HepG2 (cell line): ENCODE measurements around the gene SYNC. TPM values are rescaled to one million over a fixed set of nuclear protein-coding genes. Genes with fewer than 3 reads are reported as not detected.
A peak's percentile ranks its signal among the peaks of the same experiment; 100 is the strongest.

Experiments used
- ELF3 ChIP-seq: IDR thresholded peaks from 2 replicates; pipeline ENCODE4 v1.6.1; 2016; ENCODE audit warnings: missing genetic modification reagents, missing compliant biosample characterization
- FOXA1 ChIP-seq, 2 experiments: fragments of 450-650 bp in 1 of 2; sonication (generic) in 1 of 2; formaldehyde crosslinking in 1 of 2; IDR thresholded peaks; 2 replicates each; pipeline versions ENCODE4 v1.4.0 to v1.6.1; 2016 to 2020; ENCODE audit warnings: missing genetic modification reagents in 1 of 2
- MEIS1 ChIP-seq: sonication (generic); formaldehyde crosslinking; IDR thresholded peaks from 2 replicates; pipeline ENCODE4 v1.9.0; 2021; ENCODE audit warnings: mild to moderate bottlenecking, missing genetic modification reagents, moderate library complexity, borderline replicate concordance
- MYC ChIP-seq: sonication (generic); formaldehyde crosslinking; IDR thresholded peaks from 2 replicates; pipeline ENCODE4 v1.9.0; 2021; ENCODE audit warnings: missing genetic modification reagents, borderline replicate concordance
- POLR2G ChIP-seq: fragments of 200-400 bp; formaldehyde crosslinking; IDR thresholded peaks from 2 replicates; pipeline ENCODE4 v1.6.1; 2018; ENCODE audit warnings: mild to moderate bottlenecking, low read depth, low read length, moderate library complexity
- SETDB1 ChIP-seq: sonication (generic); formaldehyde crosslinking; IDR thresholded peaks from 2 replicates; pipeline ENCODE4 v1.5.1; 2020; ENCODE audit warnings: missing genetic modification reagents, mild to moderate bottlenecking, borderline replicate concordance
- TSC22D2 ChIP-seq: sonication (generic); formaldehyde crosslinking; IDR thresholded peaks from 2 replicates; pipeline ENCODE4 v1.5.1; 2020; ENCODE audit warnings: missing genetic modification reagents, mild to moderate bottlenecking, borderline replicate concordance
- ZBTB49 ChIP-seq: sonication (generic); formaldehyde crosslinking; IDR thresholded peaks from 2 replicates; pipeline ENCODE4 v1.4.0; 2020; ENCODE audit warnings: missing genetic modification reagents, borderline replicate concordance
- ZNF350 ChIP-seq: sonication (generic); formaldehyde crosslinking; IDR thresholded peaks from 2 replicates; pipeline ENCODE4 v1.4.0; 2020; ENCODE audit warnings: mild to moderate bottlenecking, low read depth, missing genetic modification reagents, borderline replicate concordance
- ZNF614 ChIP-seq: IDR thresholded peaks from 2 replicates; pipeline ENCODE4 v1.6.1; 2018; ENCODE audit warnings: missing biosample characterization, missing genetic modification reagents, inconsistent platforms, borderline replicate concordance
- polyA plus RNA-seq, 8 experiments: library from polyadenylated mRNA; depleted of rRNA in 3 of 8; stranded (reverse) in 7 of 8; unstranded in 1 of 8; fragments of >200 nt; fragmentation: Illumina TruSeq in 4 of 8; extraction: Trizol in 4 of 8; gene quantifications; 2 replicates each; pipeline versions ENCODE4 v1.2.1 to v1.2.3, GENCODE V29; 2011 to 2016; ENCODE audit warnings: low read depth in 4 of 8, missing spikeins in 1 of 8, mixed read lengths in 1 of 8; ENCODE audit not compliant: insufficient read depth in 1 of 8
- total RNA-seq, 5 experiments: library from RNA; depleted of rRNA; stranded (reverse); fragments of >200 nt; fragmentation: Illumina TruSeq; extraction: Trizol; gene quantifications; 2 replicates each; pipeline ENCODE4 v1.2.3, GENCODE V29; 2016; ENCODE audit warnings: low read depth in 1 of 5
- TF ChIP-seq, protein P1 (sequence below): sonication (generic); formaldehyde crosslinking; IDR thresholded peaks from one replicate; pipeline ENCODE4 v1.5.1; 2020; ENCODE audit warnings: mild to moderate bottlenecking, missing genetic modification reagents; ENCODE audit errors: not compliant biosample characterization
- TF ChIP-seq, protein P2 (sequence below): sonication (generic); formaldehyde crosslinking; IDR thresholded peaks from 2 replicates; pipeline ENCODE4 v1.4.0; 2020; ENCODE audit warnings: missing genetic modification reagents, borderline replicate concordance

Gene SYNC
- total and polyA plus RNA-seq, 2 of the 13 experiments (the other 11 are each of a cell fraction or from before 2014, with no cell fraction given), result 2.4 to 5.4 TPM

- TF ChIP-seq, protein P1, sequence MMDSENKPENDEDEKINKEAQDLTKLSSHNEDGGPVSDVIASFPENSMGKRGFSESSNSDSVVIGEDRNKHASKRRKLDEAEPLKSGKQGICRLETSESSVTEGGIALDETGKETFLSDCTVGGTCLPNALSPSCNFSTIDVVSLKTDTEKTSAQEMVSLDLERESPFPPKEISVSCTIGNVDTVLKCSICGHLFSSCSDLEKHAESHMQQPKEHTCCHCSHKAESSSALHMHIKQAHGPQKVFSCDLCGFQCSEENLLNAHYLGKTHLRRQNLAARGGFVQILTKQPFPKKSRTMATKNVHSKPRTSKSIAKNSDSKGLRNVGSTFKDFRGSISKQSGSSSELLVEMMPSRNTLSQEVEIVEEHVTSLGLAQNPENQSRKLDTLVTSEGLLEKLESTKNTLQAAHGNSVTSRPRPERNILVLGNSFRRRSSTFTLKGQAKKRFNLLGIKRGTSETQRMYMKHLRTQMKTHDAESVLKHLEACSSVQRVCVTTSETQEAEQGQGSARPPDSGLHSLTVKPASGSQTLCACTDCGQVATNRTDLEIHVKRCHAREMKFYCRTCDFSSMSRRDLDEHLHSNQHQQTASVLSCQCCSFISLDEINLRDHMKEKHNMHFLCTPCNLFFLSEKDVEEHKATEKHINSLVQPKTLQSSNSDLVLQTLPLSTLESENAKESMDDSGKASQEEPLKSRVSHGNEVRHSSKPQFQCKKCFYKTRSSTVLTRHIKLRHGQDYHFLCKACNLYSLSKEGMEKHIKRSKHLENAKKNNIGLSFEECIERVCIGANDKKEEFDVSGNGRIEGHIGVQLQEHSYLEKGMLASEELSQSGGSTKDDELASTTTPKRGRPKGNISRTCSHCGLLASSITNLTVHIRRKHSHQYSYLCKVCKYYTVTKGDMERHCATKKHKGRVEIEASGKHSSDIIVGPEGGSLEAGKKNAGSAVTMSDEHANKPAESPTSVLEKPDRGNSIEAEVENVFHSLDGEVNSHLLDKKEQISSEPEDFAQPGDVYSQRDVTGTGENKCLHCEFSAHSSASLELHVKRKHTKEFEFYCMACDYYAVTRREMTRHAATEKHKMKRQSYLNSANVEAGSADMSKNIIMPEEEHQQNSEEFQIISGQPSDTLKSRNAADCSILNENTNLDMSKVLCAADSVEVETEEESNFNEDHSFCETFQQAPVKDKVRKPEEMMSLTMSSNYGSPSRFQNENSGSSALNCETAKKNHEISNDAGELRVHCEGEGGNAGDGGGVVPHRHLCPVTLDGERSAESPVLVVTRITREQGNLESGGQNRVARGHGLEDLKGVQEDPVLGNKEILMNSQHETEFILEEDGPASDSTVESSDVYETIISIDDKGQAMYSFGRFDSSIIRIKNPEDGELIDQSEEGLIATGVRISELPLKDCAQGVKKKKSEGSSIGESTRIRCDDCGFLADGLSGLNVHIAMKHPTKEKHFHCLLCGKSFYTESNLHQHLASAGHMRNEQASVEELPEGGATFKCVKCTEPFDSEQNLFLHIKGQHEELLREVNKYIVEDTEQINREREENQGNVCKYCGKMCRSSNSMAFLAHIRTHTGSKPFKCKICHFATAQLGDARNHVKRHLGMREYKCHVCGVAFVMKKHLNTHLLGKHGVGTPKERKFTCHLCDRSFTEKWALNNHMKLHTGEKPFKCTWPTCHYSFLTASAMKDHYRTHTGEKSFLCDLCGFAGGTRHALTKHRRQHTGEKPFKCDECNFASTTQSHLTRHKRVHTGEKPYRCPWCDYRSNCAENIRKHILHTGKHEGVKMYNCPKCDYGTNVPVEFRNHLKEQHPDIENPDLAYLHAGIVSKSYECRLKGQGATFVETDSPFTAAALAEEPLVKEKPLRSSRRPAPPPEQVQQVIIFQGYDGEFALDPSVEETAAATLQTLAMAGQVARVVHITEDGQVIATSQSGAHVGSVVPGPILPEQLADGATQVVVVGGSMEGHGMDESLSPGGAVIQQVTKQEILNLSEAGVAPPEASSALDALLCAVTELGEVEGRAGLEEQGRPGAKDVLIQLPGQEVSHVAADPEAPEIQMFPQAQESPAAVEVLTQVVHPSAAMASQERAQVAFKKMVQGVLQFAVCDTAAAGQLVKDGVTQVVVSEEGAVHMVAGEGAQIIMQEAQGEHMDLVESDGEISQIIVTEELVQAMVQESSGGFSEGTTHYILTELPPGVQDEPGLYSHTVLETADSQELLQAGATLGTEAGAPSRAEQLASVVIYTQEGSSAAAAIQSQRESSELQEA (CRISPR knock-in tag), result no peak
- no peak for TF ChIP-seq SETDB1 (CRISPR knock-in tag)
- TF ChIP-seq TSC22D2, result no peak
- peak; percentile 40; the same call in 1 of the 2 replicates for TF ChIP-seq MYC
- peak; percentile 86 for TF ChIP-seq ELF3 (CRISPR knock-in tag)
- TF ChIP-seq ZNF350, result peak; percentile 28
- peak; percentile 75; the same call in 1 of the 2 replicates for TF ChIP-seq MEIS1
- peak; percentile 81 for TF ChIP-seq ZNF614 (CRISPR knock-in tag)
- no peak for TF ChIP-seq FOXA1 (IDR thresholded peaks at IDR 0.05)
- TF ChIP-seq FOXA1 (CRISPR knock-in tag; IDR thresholded peaks at IDR 0.05), result 0 out of 2 replicates have a peak, but pooled peaks have one; percentile 28
- TF ChIP-seq, protein P2, sequence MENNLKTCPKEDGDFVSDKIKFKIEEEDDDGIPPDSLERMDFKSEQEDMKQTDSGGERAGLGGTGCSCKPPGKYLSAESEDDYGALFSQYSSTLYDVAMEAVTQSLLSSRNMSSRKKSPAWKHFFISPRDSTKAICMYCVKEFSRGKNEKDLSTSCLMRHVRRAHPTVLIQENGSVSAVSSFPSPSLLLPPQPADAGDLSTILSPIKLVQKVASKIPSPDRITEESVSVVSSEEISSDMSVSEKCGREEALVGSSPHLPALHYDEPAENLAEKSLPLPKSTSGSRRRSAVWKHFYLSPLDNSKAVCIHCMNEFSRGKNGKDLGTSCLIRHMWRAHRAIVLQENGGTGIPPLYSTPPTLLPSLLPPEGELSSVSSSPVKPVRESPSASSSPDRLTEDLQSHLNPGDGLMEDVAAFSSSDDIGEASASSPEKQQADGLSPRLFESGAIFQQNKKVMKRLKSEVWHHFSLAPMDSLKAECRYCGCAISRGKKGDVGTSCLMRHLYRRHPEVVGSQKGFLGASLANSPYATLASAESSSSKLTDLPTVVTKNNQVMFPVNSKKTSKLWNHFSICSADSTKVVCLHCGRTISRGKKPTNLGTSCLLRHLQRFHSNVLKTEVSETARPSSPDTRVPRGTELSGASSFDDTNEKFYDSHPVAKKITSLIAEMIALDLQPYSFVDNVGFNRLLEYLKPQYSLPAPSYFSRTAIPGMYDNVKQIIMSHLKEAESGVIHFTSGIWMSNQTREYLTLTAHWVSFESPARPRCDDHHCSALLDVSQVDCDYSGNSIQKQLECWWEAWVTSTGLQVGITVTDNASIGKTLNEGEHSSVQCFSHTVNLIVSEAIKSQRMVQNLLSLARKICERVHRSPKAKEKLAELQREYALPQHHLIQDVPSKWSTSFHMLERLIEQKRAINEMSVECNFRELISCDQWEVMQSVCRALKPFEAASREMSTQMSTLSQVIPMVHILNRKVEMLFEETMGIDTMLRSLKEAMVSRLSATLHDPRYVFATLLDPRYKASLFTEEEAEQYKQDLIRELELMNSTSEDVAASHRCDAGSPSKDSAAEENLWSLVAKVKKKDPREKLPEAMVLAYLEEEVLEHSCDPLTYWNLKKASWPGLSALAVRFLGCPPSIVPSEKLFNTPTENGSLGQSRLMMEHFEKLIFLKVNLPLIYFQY (CRISPR knock-in tag), result peak; percentile 41; the same call in 1 of the 2 replicates
- peak; percentile 94 for TF ChIP-seq POLR2G
- no peak for TF ChIP-seq ZBTB49 (CRISPR knock-in tag)
Observed at GRCh38 chr1:32736812-32737791, 34.5 kb upstream of the SYNC start (continued).
